MG63 (cell line): ENCODE data around the gene CCDC116. TPM values are rescaled to one million over a fixed set of nuclear protein-coding genes. Genes with fewer than 3 reads are reported as not detected.
"Not testable (repeated sequence)": the region's sequence is repeated elsewhere in the genome, so short reads cannot be mapped to it uniquely, and the experiment has no call there.

Source experiments
- DNase-seq: peaks from one replicate; pipeline ENCODE4 v3.0.0-alpha.2; 2020
- H3K27me3 ChIP-seq: fragments of 250-450 bp; sonication (Bioruptor Pico); 2 replicates; pipeline ENCODE4 v1.5.1; 2020; ENCODE audit warnings: mild to moderate bottlenecking, moderate library complexity
- H3K36me3 ChIP-seq: fragments of 250-450 bp; sonication (Bioruptor Pico); 2 replicates; pipeline ENCODE4 v1.5.1; 2020; ENCODE audit warnings: mild to moderate bottlenecking, moderate library complexity
- H3K4me3 ChIP-seq: fragments of 250-450 bp; sonication (Bioruptor Pico); 2 replicates; pipeline ENCODE4 v1.5.1; 2020; ENCODE audit warnings: mild to moderate bottlenecking, moderate library complexity
- H3K9me3 ChIP-seq: fragments of 250-450 bp; sonication (Bioruptor Pico); 2 replicates; pipeline ENCODE4 v1.5.1; 2020; ENCODE audit warnings: mild to moderate bottlenecking, moderate library complexity
- total RNA-seq: library from RNA; depleted of rRNA; stranded (reverse); fragments of >200 nt; shearing (Covaris generic); gene quantifications from 2 replicates; pipeline ENCODE4 v1.2.3, GENCODE V29; 2014; ENCODE audit warnings: low replicate concordance

The CCDC116 gene
- total RNA-seq, 1 experiment from 2014 or later = not detected

DNA sequence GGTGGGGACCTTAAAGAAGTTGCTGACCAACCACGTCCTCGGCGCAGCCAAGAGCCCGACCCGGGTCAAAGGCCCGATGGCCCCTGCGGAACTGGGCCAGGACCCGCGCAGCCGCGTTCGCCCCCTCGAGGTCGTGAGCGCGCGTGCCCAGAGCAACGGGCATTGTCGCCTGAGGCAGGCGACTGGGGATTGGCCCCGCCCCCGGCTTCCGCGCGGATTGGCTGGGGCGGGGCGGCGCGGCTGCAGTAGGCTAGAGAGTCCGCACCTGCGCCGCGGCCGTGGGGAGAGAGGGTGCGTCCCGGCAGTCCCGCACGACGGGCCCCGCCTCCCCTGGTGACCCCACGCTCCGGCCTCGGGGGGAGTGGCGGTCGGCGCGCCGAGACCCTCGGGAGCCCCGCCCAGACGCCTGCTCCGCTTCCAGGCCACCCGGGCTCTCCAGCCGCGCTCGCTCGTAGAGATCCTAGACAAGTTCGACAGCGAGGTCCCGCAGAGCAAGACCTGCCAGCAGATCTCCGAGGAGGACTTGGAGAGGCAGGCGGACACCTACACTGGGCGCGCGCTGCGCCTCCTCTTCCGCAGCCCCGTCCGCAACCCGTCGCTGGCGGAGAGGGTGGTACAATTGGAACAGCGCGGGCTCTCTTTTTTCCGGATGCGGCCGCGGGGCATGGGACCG lies 24.9 kb downstream of the CCDC116 start:
- H3K36me3 ChIP-seq = 0 out of 2 replicates have a peak, but pooled peaks cover 3% of the 10 kb centered on the region
- no peaks in the 10 kb centered on the region for H3K27me3 ChIP-seq
- DNase-seq = peak; percentile 49
- H3K4me3 ChIP-seq = peak overlapping the region; percentile 30
- H3K9me3 ChIP-seq = no peaks in the 10 kb centered on the region

DNA sequence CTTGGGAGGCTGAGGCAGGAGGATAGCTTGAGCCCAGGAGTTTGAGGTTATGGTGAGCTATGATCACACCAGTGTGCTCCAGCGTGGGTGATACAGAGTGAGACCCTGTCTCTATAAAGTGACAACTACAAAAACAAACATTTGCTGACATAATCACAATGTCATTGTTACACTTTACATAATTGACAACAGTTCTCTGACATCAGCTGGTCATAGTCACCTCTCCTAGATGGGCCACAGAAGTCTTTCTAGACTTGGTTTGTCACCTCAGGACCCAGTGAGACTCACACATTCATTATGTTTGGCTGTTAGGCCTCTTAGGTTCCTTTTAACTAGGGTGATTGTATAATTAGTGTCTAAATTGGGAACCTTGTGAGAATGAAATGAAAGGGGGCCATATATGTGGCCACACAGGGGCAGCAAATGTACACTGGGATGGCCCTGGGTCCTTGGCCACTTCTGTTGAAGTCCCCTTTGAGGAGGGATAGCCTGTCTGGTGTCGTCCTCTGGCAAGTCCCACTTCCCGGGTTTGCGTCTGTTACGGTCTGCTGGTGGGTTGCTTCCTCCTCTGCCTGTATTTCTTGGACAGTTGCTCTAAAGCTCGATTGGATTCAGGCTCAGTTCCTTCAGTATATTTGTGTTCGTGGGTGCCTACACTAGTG lies 27.4 kb downstream of the CCDC116 start:
- no peak for DNase-seq
- no peaks in the 10 kb centered on the region for H3K36me3 ChIP-seq
- H3K9me3 ChIP-seq = no peaks in the 10 kb centered on the region
- H3K4me3 ChIP-seq = no peak overlapping the region
- no peaks in the 10 kb centered on the region for H3K27me3 ChIP-seq

DNA sequence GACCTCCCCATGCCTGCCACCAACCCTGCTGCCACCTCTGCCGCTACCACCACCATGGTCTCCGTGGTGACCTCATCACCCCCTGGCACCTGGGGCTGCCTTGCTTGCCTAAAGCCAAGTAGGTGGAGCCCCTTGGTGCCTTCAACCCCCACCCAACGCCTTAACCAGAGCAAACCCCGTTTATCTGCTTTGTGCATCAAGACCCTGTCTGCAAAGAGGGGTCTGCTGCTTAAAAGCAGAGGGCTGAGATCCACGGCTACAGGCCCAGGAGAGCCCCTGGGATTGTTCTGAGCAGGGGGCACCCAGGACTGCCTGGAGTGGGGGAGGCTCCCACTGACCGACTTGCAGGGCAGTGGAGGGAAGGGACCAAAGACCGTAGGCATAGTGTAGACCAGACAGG lies 28.3 kb downstream of the CCDC116 start:
- H3K4me3 ChIP-seq = no peak overlapping the region
- H3K9me3 ChIP-seq = no peaks in the 10 kb centered on the region
- H3K27me3 ChIP-seq = no peaks in the 10 kb centered on the region
- no peak for DNase-seq
- H3K36me3 ChIP-seq = no peaks in the 10 kb centered on the region

DNA sequence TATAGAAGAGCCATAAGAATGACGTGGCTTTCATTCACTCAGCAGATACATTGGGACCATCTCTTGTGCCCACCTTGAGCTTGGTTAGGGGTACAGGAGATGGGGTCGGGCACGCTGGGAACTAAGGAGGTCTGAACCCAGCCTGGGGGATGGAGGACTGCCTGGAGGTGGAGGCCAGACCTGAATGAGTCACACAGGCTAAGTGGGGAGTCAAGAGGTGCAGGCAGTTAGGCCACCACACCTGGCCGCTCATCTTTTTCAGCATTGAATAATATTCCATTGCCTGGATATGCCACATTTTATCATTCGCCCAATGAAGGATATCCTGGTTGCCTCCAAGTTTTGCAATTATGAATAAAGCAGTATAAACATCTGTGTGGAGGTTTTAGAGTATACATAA lies 29.4 kb downstream of the CCDC116 start:
- Histone ChIP-seq H3K27me3 (no peaks in the 10 kb centered on the region), H3K36me3 (no peaks in the 10 kb centered on the region), H3K4me3 (no peak overlapping the region), H3K9me3 (no peaks in the 10 kb centered on the region)
- DNase-seq = no peak

GRCh38 chr22:21663738-21664137 lies 31.2 kb downstream of the CCDC116 start:
- Histone ChIP-seq H3K36me3 (no peaks in the 10 kb centered on the region), H3K27me3 (no peaks in the 10 kb centered on the region), H3K9me3 (no peaks in the 10 kb centered on the region), H3K4me3 (no peak overlapping the region)
- DNase-seq = no peak

GRCh38 chr22:21665047-21665851 lies 32.7 kb downstream of the CCDC116 start:
- H3K9me3 ChIP-seq = no peaks in the 10 kb centered on the region
- peak overlapping the region; percentile 68 for H3K4me3 ChIP-seq
- peaks cover 4% of the 10 kb centered on the region for H3K36me3 ChIP-seq
- no peaks in the 10 kb centered on the region for H3K27me3 ChIP-seq
- no peak for DNase-seq

DNA sequence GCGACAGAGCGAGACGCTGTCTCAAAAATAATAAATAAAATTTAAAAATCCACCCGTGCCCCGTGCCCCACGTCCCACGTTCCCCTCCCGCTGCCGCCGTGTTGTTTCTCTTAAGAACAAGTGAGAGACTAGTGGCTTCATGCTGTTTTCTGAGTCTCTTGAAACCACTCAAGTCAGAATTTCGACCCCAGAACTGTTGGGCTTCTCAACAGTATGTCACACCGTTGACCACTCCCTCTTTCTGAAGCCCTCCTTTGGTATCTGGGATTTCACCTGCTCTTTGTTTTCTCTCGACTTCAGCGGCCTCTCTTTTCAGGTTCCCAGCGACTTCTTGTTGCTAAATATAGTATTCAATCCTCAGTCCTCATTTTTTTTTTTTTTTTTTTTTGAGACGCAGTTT lies 34.2 kb downstream of the CCDC116 start:
- Histone ChIP-seq H3K4me3 (peak overlapping the region; percentile 68), H3K36me3 (peaks cover 17% of the 10 kb centered on the region), H3K27me3 (no peaks in the 10 kb centered on the region), H3K9me3 (no peaks in the 10 kb centered on the region)
- no peak for DNase-seq

DNA sequence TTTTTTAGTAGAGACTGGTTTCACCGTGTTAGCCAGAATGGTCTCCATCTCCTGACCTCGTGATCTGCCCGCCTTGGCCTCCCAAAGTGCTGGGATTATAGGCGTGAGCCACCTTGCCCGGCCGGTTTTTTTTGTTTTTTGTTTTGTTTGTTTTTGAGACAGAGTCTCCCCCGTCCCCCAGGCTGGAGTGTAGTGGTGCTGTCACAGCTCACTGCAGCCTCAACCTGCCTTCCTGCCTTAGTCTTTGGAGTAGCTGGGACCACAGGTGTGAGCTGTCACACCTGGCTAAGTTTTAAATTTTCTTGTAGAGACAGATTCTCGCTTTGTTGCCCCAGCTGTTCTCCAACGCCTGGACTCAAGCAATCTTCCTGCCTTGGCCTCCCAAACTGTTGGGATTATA lies 36.5 kb downstream of the CCDC116 start:
- Histone ChIP-seq H3K27me3 (no peaks in the 10 kb centered on the region), H3K4me3 (no peak overlapping the region), H3K9me3 (no peaks in the 10 kb centered on the region), H3K36me3 (peaks cover 26% of the 10 kb centered on the region)
- no peak for DNase-seq

GRCh38 chr22:21672107-21672629 lies 39.6 kb downstream of the CCDC116 start:
- no peaks in the 10 kb centered on the region for H3K9me3 ChIP-seq
- peaks cover 33% of the 10 kb centered on the region for H3K36me3 ChIP-seq
- H3K27me3 ChIP-seq = no peaks in the 10 kb centered on the region
- no peak overlapping the region for H3K4me3 ChIP-seq
- no peak for DNase-seq

DNA sequence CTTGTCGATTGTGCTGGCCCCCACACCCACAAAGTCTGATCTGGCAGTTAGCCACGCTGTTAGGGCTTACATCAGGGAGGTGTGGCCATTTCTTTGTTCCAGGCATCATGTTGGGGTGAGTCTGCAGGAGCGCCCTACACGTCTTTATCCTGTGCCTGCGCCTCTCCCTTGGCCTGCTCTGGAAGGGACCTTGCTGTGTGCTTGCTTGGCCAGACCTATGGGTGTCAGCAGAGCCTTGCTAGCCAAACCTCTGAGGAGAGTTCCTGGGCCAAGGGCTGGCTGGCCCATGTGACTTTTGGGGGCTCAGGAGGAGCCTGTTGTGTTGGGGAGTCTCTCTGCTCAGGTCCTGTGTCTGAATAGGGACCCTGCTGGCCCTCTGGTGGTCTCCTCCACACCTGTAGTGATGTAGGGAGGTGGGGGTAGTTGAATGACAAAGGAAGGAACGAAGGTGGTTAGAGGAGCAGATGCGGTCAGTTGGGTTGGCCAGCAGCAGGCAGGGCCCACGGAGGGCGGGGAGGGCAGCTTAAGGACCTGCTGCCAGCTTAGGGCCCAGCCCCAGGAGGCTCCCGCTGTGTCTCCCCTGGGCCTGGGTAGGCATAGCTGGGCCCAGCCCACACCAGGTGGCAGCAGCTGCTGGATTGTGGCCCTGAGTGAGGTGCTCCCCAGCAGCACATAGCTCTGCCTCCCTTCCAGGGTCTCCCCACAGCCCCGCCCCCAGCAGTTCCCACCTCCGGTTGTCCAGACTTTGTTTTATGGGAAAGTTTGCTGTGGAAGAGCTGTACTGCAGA lies 41.2 kb downstream of the CCDC116 start:
- Histone ChIP-seq H3K9me3 (no peaks in the 10 kb centered on the region), H3K4me3 (no peak overlapping the region), H3K27me3 (no peaks in the 10 kb centered on the region), H3K36me3 (peaks cover 33% of the 10 kb centered on the region)
- DNase-seq = no peak

GRCh38 chr22:21674638-21675245 lies 42.2 kb downstream of the CCDC116 start:
- DNase-seq = no peak
- Histone ChIP-seq H3K4me3 (no peak overlapping the region), H3K27me3 (no peaks in the 10 kb centered on the region), H3K36me3 (peaks cover 32% of the 10 kb centered on the region), H3K9me3 (no peaks in the 10 kb centered on the region)

DNA sequence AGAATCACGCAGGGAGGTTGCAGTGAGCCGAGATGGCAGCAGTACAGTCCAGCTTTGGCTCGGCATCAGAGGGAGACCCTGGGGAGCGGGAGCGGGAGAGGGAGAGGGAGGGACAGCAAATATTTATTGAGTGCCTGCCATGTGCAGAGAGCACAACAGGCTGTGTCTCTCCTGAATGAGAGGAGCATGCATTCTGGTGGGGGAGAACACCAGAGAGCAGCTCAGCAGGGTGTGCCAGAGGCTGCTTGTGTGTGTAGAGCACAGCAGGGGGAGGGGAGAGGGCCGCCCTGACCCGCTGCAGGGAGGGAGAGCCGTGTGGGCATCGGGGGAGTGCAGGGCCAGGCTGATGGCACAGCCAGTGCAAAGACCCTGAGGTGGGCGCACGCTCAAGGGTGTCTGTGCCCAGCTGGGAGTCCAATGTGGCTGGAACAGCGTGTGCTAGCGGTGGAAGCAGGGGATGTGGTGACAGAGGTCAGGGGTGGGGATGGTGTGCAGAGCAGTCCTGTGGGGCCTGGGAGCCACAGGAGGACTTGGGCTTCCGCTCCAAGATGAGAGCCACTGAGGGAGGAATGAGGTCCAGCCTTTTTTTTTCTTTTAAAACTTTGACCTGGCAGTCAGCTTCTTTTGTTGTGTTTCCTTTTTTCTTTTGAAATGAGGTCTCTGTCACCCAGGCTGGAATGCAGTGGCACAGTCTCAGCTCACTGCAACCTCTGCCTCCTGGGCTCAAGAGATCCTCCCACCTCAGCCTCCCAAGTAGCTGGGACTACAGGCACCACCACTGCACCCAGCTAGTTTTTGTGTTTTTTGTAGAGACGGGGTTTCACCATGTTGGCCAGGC lies 45.3 kb downstream of the CCDC116 start:
- Histone ChIP-seq H3K9me3 (no peaks in the 10 kb centered on the region), H3K27me3 (no peaks in the 10 kb centered on the region), H3K4me3 (no peak overlapping the region), H3K36me3 (peaks cover 7% of the 10 kb centered on the region)
- DNase-seq = no peak

GRCh38 chr22:21678842-21679241 lies 46.3 kb downstream of the CCDC116 start:
- DNase-seq, H3K9me3 ChIP-seq, H3K27me3 ChIP-seq, H3K4me3 ChIP-seq: not testable (repeated sequence)
- peaks cover 11% of the 10 kb centered on the region for H3K36me3 ChIP-seq

GRCh38 chr22:21679383-21679782 lies 46.8 kb downstream of the CCDC116 start:
- Histone ChIP-seq H3K4me3 (no peak overlapping the region), H3K9me3 (no peaks in the 10 kb centered on the region), H3K27me3 (no peaks in the 10 kb centered on the region), H3K36me3 (peaks cover 10% of the 10 kb centered on the region)
- no peak for DNase-seq

- peaks cover 6% of the 10 kb centered on the region; the same call in 1 of the 2 replicates for H3K36me3 ChIP-seq
- H3K9me3 ChIP-seq = no peaks in the 10 kb centered on the region
- H3K27me3 ChIP-seq = no peaks in the 10 kb centered on the region
- no peak for DNase-seq
- H3K4me3 ChIP-seq = no peak overlapping the region
These were observed 48.4 kb downstream of the CCDC116 start for GRCh38 chr22:21680830-21681565.
